RPMI8226 (cell line): Measurements from ENCODE around the gene KDM8.
A peak's percentile ranks its signal among the peaks of the same experiment; 100 is the strongest.
"Not testable (repeated sequence)": the region's sequence is repeated elsewhere in the genome, so short reads cannot be mapped to it uniquely, and the experiment has no call there.

Experiments
- DNase-seq: peaks from one replicate; pipeline ENCODE4 v3.0.0-alpha.2; 2015

Gene KDM8

GRCh38 chr16:27245276-27246172 is 42.2 kb downstream of the KDM8 start:
- no peak for DNase-seq

DNA sequence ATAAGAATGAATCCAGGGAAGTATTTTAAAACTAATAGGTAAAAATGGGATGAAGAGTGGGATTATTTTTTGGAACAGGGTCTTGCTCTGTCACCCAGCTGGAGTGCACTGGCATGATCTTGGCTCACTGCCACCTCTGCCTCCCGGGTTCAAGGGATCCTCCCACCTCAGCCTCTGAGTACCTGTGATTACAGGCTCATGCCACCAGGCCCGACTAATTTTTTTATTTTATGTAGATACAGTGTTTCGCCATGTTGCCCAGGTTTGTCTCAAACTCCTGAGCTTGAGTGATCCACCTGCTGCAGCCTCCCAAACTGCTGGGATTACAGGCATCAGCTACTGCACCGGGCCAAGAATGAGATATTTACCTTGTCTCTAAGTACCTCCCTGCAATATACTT is 43.1 kb downstream of the KDM8 start:
- DNase-seq: no peak

DNA sequence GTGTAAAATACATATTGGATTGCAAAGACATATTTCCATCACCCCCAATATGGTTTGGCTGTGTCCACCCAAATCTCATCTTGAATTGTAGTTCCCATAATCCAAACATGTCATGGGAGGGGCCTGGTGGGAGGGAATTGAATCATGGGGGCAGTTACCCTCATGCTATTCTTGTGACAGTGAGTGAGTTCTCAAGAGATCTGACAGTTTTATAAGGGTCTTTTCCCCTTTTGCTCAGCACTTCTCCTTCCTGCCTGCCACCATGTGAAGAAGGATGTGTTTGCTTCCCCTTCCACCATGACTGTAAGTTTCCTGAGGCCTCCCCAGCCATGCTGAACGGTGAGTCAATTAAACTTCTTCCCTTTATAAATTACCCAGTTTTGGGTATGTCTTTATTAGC is 43.8 kb downstream of the KDM8 start:
- not testable (repeated sequence) for DNase-seq

- no peak for DNase-seq
Measured at GRCh38 chr16:27248036-27248435, 44.7 kb downstream of the KDM8 start.

DNA sequence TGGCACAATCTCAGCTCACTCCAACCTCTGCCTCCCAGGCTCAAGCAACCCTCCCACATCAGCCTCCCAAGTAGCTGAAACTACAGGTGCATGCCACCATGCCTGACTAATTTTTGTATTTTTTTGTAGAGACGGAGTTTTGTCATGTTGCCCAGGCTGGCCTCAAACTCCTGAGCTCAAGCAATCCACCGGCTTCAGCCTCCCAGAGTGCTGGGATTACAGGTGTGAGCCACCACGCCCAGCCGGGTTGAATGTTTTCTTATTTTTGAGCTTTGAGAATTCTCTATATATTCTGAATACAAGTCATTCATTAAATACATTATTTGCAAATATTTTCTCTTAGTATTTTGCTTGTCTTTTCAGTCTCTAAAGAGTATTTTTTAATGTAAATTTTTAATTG is 45.6 kb downstream of the KDM8 start:
- DNase-seq: not testable (repeated sequence)

GRCh38 chr16:27251541-27252205 is 48.3 kb downstream of the KDM8 start:
- no peak for DNase-seq

GRCh38 chr16:27252206-27252585 is 48.9 kb downstream of the KDM8 start:
- no peak for DNase-seq

DNA sequence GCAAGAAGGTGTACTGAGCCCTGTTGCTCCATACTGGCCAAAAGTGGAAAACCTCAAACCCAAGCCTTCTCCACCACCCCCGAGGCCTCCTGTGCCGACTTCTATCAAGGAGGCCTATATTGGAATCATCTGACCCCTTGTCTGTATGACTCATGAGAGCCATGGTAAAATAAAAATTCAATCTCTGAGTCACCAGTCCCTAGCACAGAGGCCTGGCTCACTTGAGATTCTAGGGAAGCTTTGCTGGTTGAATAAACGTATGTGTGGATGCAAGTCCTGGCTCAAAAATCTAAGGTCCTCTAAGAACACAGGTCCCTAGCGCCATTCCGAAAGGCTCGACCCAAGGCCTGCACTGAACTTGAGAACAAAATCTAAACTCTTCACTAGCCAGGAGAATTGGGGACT is 50.2 kb downstream of the KDM8 start:
- DNase-seq: no peak

DNA sequence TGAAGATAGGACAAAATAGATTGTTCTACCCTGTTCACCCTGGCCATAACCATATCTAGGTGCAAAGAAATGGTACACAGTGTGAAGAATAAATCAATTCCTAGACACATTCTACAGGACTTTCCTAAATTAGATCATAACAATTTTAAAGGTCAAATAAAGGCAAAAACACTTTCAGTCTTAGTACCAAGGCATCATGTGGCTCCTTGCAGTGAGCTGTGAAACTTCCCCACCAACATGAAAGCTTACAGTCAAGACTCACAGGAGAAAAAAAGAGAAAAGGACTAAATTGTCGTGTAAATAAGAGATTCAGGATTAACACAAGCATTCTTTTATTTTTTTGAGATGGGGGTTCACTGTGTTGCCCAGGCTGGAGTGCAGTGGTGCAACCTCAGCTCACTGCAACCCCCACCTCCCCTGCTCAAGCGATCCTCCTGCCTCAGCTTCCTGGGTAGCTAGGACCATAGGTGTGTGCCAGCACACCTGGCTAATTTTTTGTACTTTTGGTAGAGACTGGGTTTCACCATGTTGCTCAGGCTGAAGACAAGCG is 51.0 kb downstream of the KDM8 start:
- DNase-seq: no peak

GRCh38 chr16:27256861-27257260 is 53.5 kb downstream of the KDM8 start:
- no peak for DNase-seq

DNA sequence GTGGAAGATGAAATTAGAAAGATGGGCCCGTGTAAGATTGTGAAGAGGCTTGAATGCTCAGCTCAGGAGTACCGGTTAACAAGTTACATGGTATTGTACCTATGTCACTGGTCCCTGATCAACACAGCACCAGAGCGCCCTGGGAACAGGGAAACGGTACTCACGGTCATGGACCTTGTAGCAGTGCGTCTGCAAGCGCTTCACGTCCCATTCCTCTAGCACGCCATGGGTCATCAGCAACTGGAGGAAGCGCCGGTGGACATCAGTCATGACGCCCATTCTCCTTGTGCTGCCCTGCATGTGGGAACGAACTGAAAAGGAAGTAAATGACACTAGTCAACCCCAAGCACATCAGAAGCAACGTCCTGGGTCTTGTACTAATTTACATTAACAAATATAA is 53.9 kb downstream of the KDM8 start:
- DNase-seq: no peak

DNA sequence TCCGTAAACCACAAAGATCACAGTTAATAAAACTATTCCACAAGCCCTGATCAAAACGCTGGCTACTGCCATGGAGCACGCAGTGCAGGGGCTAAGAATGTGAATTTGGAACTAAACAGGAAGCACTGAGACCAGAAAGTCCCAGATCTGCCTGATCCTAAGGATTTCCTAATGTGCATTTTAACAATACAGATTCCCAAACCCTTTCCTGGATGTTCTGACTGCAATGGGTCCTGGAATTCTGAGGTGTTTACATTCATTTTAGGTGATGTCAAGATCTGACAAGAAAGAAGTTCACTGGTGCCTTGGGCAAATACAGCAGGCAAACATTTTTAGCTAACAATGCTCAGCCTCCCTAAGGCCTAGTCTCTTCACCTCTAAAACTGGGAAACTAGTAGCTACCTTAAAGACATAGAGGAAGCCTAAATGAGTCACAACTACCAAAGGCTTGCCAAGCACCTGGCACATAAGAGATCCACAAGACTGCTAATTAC is 55.0 kb downstream of the KDM8 start:
- DNase-seq: no peak

- DNase-seq: no peak
Measured at GRCh38 chr16:27259710-27260109, 56.4 kb downstream of the KDM8 start.

GRCh38 chr16:27262904-27263423 is 59.6 kb downstream of the KDM8 start:
- not testable (repeated sequence) for DNase-seq

GRCh38 chr16:27264151-27264550 is 60.8 kb downstream of the KDM8 start:
- DNase-seq: no peak

- no peak for DNase-seq
Measured at GRCh38 chr16:27265982-27266381, 62.7 kb downstream of the KDM8 start.

GRCh38 chr16:27267037-27267677 is 63.8 kb downstream of the KDM8 start:
- DNase-seq: no peak

- DNase-seq: peak; percentile 99
Measured at GRCh38 chr16:27268376-27269299, 65.3 kb downstream of the KDM8 start, which contains the start of gene NSMCE1. Gene NSMCE1 (minus strand): TSS chr16:27268772. CDS start chr16:27257570, 11,202 bp downstream.

DNA sequence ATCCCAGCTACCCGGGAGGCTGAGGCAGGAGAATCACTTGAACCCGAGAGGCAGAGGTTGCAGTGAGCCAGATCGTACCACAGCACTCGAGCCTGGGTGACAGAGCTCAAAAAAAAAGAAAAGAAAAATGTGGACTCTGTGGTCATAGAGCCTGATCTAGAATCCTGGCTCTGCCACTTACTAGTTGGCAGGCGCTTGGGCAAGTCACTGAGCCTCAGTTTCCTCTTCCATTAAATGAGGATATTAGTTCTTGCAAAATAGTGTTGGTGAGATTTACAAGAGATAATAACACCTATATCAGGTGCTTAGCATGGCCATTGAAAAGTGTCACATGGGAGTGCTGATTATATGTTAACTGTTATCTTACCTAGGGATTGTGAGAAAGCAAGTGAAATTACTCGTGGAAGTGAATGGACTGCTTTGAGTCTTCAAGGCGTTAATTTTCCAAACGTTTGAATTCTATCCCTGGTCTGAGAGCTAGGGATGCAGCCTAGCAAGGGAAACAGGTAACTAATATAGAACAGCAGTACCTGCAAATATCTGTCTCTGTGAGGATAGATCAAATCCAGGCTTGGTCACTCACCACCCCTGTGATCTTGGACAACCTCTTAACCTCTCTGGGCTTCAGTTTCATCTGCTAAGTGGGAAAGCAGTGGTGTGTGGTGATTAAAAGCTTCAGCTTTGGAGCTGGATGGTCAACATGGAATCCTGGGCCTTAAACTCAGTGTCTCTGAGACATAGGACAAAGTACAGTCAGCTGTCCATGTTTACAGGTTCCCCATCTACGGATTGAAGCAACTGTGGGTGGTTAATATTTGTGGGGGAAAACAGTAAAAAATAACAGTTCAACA is 66.2 kb downstream of the KDM8 start:
- DNase-seq: no peak

DNA sequence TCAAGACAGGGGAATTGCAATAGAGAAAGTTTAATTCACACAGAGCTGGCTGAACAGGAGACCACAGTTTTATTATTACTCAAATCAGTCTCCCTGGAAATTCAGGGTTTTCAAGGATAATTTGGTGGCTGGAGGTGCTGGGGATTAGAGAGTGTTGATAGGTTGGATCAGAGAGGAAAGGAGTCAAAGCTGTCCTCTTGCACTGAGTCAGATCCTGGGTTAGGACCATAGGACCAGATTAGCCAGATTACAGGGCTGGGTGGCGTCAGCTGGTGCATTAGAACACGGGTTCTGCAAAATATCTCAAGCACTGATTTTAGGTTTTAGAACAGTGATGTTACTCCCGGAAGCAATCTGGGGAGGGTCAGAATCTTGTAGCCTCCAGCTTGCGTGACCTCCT is 67.0 kb downstream of the KDM8 start:
- no peak for DNase-seq
